OCI-LY7 (cell line): ENCODE results near the gene NHS. TPM values are rescaled to one million over a fixed set of nuclear protein-coding genes. Genes with fewer than 3 reads are reported as not detected.

ENCODE experiments used
- BruUV-seq: library from RNA; stranded (reverse); fragments of 400-500 nt; replicated peaks from 2 replicates; lab custom pipeline; 2021; lab: Mats Ljungman, UMichigan
- CTCF ChIA-PET: fragments of 300-600 bp; sonication (Branson Sonifier 250); formaldehyde crosslinking; loops from one replicate; lab custom pipeline; 2022; ENCODE audit warnings: antibody characterized with exemption; ENCODE audit not compliant: unreplicated experiment; lab: Charles Lee
- POLR2A ChIA-PET: fragments of 300-600 bp; sonication (Branson Sonifier 250); formaldehyde crosslinking; loops from one replicate; lab custom pipeline; 2022; ENCODE audit warnings: antibody characterized with exemption; lab: Charles Lee
- DNase-seq: peaks from one replicate; pipeline ENCODE4 v3.0.0-alpha.2; 2015; ENCODE audit warnings: low spot score
- H2AFZ ChIP-seq: fragments of 200-600 bp; sonication (generic), shearing (Covaris generic); 2 replicates; pipeline ENCODE4 v1.6.1; 2014; ENCODE audit warnings: mild to moderate bottlenecking, antibody characterized with exemption, low read length, moderate library complexity
- H3K27ac ChIP-seq: fragments of 200-600 bp; sonication (generic); 2 replicates; pipeline ENCODE4 v1.5.1; 2014; ENCODE audit warnings: mixed run types, low read depth, mild to moderate bottlenecking, moderate library complexity, low read length, inconsistent platforms; ENCODE audit not compliant: poor library complexity, severe bottlenecking
- H3K36me3 ChIP-seq: fragments of 200-600 bp; sonication (generic); 2 replicates; pipeline ENCODE4 v1.6.1; 2014; ENCODE audit warnings: mild to moderate bottlenecking, antibody characterized with exemption, low read length, moderate library complexity, mixed read lengths; ENCODE audit not compliant: insufficient read depth
- H3K4me1 ChIP-seq: fragments of 200-600 bp; sonication (generic); 2 replicates; pipeline ENCODE4 v1.5.1; 2014; ENCODE audit warnings: mild to moderate bottlenecking, low read length; ENCODE audit not compliant: insufficient read depth, poor library complexity, severe bottlenecking
- H3K4me2 ChIP-seq: fragments of 200-600 bp; sonication (generic); 2 replicates; pipeline ENCODE4 v1.6.1; 2014; ENCODE audit warnings: mild to moderate bottlenecking, low read length
- H3K4me3 ChIP-seq: fragments of 200-600 bp; sonication (generic); 2 replicates; pipeline ENCODE4 v1.5.1; 2014; ENCODE audit warnings: mild to moderate bottlenecking, low read depth, low read length; ENCODE audit not compliant: poor library complexity, severe bottlenecking
- H3K79me2 ChIP-seq: fragments of 200-600 bp; sonication (generic); 2 replicates; pipeline ENCODE4 v1.6.1; 2016; ENCODE audit warnings: low read depth, mild to moderate bottlenecking, low read length, moderate library complexity, mixed read lengths; ENCODE audit not compliant: insufficient read depth
- H3K9me2 ChIP-seq: fragments of 200-600 bp; sonication (generic); 2 replicates; pipeline ENCODE4 v1.6.1; 2016; ENCODE audit warnings: mild to moderate bottlenecking, low read length, mixed read lengths; ENCODE audit not compliant: insufficient read depth
- H3K9me3 ChIP-seq: fragments of 200-600 bp; sonication (generic); 2 replicates; pipeline ENCODE4 v1.6.1; 2014; ENCODE audit warnings: mild to moderate bottlenecking, mixed run types, low read length, mixed read lengths
- H4K20me1 ChIP-seq: fragments of 200-600 bp; sonication (generic); 2 replicates; pipeline ENCODE4 v1.6.1; 2014; ENCODE audit warnings: mild to moderate bottlenecking, antibody characterized with exemption, low read length, moderate library complexity, mixed read lengths; ENCODE audit not compliant: insufficient read depth
- CTCF ChIP-seq: fragments of 200-600 bp; sonication (generic); conservative IDR thresholded peaks from 2 replicates; pipeline ENCODE4 v1.5.1; 2014; ENCODE audit warnings: mild to moderate bottlenecking, antibody characterized with exemption, low read length, moderate library complexity, mixed read lengths
- EZH2phosphoT487 ChIP-seq: fragments of 200-600 bp; sonication (generic); IDR thresholded peaks from 2 replicates; pipeline ENCODE4 v1.6.1; 2018; ENCODE audit warnings: low read depth, borderline replicate concordance, mild to moderate bottlenecking, mixed run types, antibody characterized with exemption, low read length, moderate library complexity, mixed read lengths
- intact Hi-C: fragments of 100-400 bp; cut with micrococcal nuclease; formaldehyde crosslinking; loops from one replicate; pipeline ENCODE4 v1.10.0; 2022; ENCODE audit not compliant: unreplicated experiment
- total RNA-seq, 2 experiments: library from RNA; depleted of rRNA in 1 of 2; stranded (reverse); fragments of >200 nt in 1 of 2; shearing (Covaris generic) in 1 of 2; gene quantifications; 2 replicates each; pipeline ENCODE4 v1.2.3, GENCODE V29; 2014 to 2022

The NHS gene
- total RNA-seq, 2 experiments from 2014 or later = not detected

GRCh38 chrX:17555846-17556245, 180.8 kb downstream of the NHS start:
- no peak for DNase-seq
- Histone ChIP-seq H3K9me3 (no peaks in the 10 kb centered on the region), H4K20me1 (no peaks in the 10 kb centered on the region), H3K27ac (no peak overlapping the region), H3K4me2 (no peak overlapping the region), H3K4me3 (no peak overlapping the region), H3K9me2 (no peaks in the 10 kb centered on the region), H3K4me1 (no peaks in the 10 kb centered on the region), H3K79me2 (no peaks in the 10 kb centered on the region), H3K36me3 (no peaks in the 10 kb centered on the region), H2AFZ (no peak overlapping the region)
- intact Hi-C loops = no loop called here
- no TSS peak for BruUV-seq
- ChIA-PET CTCF (no interaction called here), POLR2A (no interaction called here)
- TF ChIP-seq CTCF (no peak), EZH2phosphoT487 (no peak)

- no TSS peak for BruUV-seq
- Histone ChIP-seq H3K4me3 (no peak overlapping the region), H2AFZ (no peak overlapping the region), H3K4me1 (no peaks in the 10 kb centered on the region), H3K36me3 (no peaks in the 10 kb centered on the region), H3K9me3 (no peaks in the 10 kb centered on the region), H3K4me2 (no peak overlapping the region), H3K27ac (no peak overlapping the region), H3K9me2 (no peaks in the 10 kb centered on the region), H4K20me1 (no peaks in the 10 kb centered on the region), H3K79me2 (no peaks in the 10 kb centered on the region)
- intact Hi-C loops = no loop called here
- CTCF ChIA-PET = no interaction called here
- no peak for DNase-seq
- POLR2A ChIA-PET = no interaction called here
- TF ChIP-seq CTCF (no peak), EZH2phosphoT487 (no peak)
Measured at GRCh38 chrX:17559728-17560379, 184.9 kb downstream of the NHS start.

DNA sequence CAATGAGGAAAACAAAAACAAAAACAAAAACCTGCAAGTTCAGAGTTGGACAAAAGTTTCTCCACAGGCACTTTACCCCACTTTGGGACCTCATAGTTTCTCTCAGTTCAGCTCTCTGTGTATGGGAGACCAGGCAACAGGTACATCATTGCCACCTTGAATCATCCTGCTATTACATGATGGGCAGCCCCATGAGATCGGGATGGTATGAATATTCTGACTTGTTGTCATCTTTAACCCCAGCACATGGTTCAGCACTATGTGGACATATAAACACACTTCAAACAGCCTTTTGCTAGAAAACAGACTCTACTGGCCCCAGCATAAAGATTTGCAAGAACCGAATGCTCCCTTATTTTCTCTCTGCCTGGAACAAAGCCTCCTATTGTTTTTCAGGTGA, 185.4 kb downstream of the NHS start:
- intact Hi-C loops = no loop called here
- ChIA-PET POLR2A (no interaction called here), CTCF (no interaction called here)
- Histone ChIP-seq H4K20me1 (no peaks in the 10 kb centered on the region), H2AFZ (no peak overlapping the region), H3K9me3 (no peaks in the 10 kb centered on the region), H3K4me1 (no peaks in the 10 kb centered on the region), H3K4me3 (no peak overlapping the region), H3K27ac (no peak overlapping the region), H3K79me2 (no peaks in the 10 kb centered on the region), H3K36me3 (no peaks in the 10 kb centered on the region), H3K9me2 (no peaks in the 10 kb centered on the region), H3K4me2 (no peak overlapping the region)
- TF ChIP-seq EZH2phosphoT487 (no peak), CTCF (no peak)
- BruUV-seq = no TSS peak
- no peak for DNase-seq
